ENCODE data around the gene CASP9.

GRCh38 chr1:15453734-15454133, 70.3 kb downstream of the CASP9 start:
- TF ChIP-seq CTCF (IDR thresholded peaks at IDR 0.05) (no peak), POLR2A (IDR thresholded peaks at IDR 0.05) (no peak)
